Upper lobe of left lung (tissue), 4 donors: ENCODE measurements around the gene BGLAP.

Source experiments
- CTCF ChIP-seq, 6 experiments: fragments of 450-650 bp in 4 of 6; fragments of 200-600 bp in 2 of 6; sonication (generic) in 2 of 6; IDR thresholded peaks; one replicate each; pipeline ENCODE4 v1.5.1; 2016 to 2019; ENCODE audit warnings: antibody characterized with exemption in 6 of 6
- POLR2A ChIP-seq, 4 donors: fragments of 450-650 bp; IDR thresholded peaks; one replicate each; pipeline ENCODE4 v1.5.1; 2016 to 2017; ENCODE audit warnings: antibody characterized with exemption in 4 of 4, mild to moderate bottlenecking in 2 of 4
- POLR2AphosphoS5 ChIP-seq, 2 donors: sonication (generic); formaldehyde crosslinking; IDR thresholded peaks; one replicate each; pipeline ENCODE4 v1.5.1; 2017; ENCODE audit warnings: antibody characterized with exemption in 2 of 2

GRCh38 chr1:156195853-156196252, 46.1 kb upstream of the BGLAP start:
- TF ChIP-seq CTCF (IDR thresholded peaks at IDR 0.05) (no peak), POLR2A (IDR thresholded peaks at IDR 0.05) (no peak), POLR2AphosphoS5 (IDR thresholded peaks at IDR 0.05) (no peak)
